SU-DHL-6 (cell line): ENCODE data around the gene ADGRD2.

Experiments used
- H2AFZ ChIP-seq: fragments of 200-600 bp; sonication (generic); 2 replicates; pipeline ENCODE4 v1.6.1; 2014; ENCODE audit warnings: low read depth, mild to moderate bottlenecking, moderate library complexity, mixed read lengths, antibody characterized with exemption, low read length; ENCODE audit not compliant: severe bottlenecking
- H3F3A ChIP-seq: fragments of 200-600 bp; shearing (Covaris generic); 2 replicates; pipeline ENCODE4 v1.6.0; 2016; ENCODE audit warnings: antibody characterized with exemption, mild to moderate bottlenecking; ENCODE audit not compliant: insufficient read depth
- H3K27ac ChIP-seq: fragments of 200-600 bp; sonication (generic); 2 replicates; pipeline ENCODE4 v1.5.1; 2016; ENCODE audit warnings: low read depth, mild to moderate bottlenecking, low read length, moderate library complexity, mixed read lengths
- H3K27me3 ChIP-seq: fragments of 200-600 bp; sonication (generic), shearing (Covaris generic); 2 replicates; pipeline ENCODE4 v1.6.0; 2014; ENCODE audit warnings: mild to moderate bottlenecking, low read length
- H3K36me3 ChIP-seq: fragments of 200-600 bp; sonication (generic); 2 replicates; pipeline ENCODE4 v1.6.1; 2014; ENCODE audit warnings: mild to moderate bottlenecking, low read length, mixed read lengths
- H3K4me2 ChIP-seq: fragments of 300-600, 200-600 bp; shearing (Covaris generic), sonication (generic); 2 replicates; pipeline ENCODE4 v1.6.0; 2014; ENCODE audit warnings: low read length, low read depth, mild to moderate bottlenecking; ENCODE audit not compliant: poor library complexity, severe bottlenecking
- H3K4me3 ChIP-seq: fragments of 200-600 bp; sonication (generic); 2 replicates; pipeline ENCODE4 v1.5.1; 2014; ENCODE audit warnings: antibody characterized with exemption, low read length, mild to moderate bottlenecking, mixed read lengths; ENCODE audit not compliant: insufficient read depth, poor library complexity, severe bottlenecking
- H3K79me2 ChIP-seq: fragments of 200-600 bp; sonication (generic); 2 replicates; pipeline ENCODE4 v1.6.1; 2014; ENCODE audit warnings: mild to moderate bottlenecking, low read length, moderate library complexity; ENCODE audit not compliant: insufficient read depth
- H3K9ac ChIP-seq: fragments of 200-600 bp; sonication (generic); 2 replicates; pipeline ENCODE4 v1.7.0; 2014; ENCODE audit warnings: mild to moderate bottlenecking, low read length
- H3K9me2 ChIP-seq: fragments of 200-600 bp; sonication (generic); replicated peaks from 2 replicates; pipeline ENCODE4 v1.6.1; 2014; ENCODE audit warnings: low read length; ENCODE audit not compliant: insufficient read depth
- H3K9me3 ChIP-seq: fragments of 200-600 bp; sonication (generic); 2 replicates; pipeline ENCODE4 v1.6.1; 2014; ENCODE audit warnings: low read length, mixed read lengths; ENCODE audit not compliant: insufficient read depth
- H4K20me1 ChIP-seq: fragments of 200-600 bp; sonication (generic); 2 replicates; pipeline ENCODE4 v1.6.1; 2014; ENCODE audit warnings: low read depth, mild to moderate bottlenecking, antibody characterized with exemption, low read length, moderate library complexity, mixed read lengths
- CTCF ChIP-seq: fragments of 200-600 bp; sonication (generic); IDR thresholded peaks from one replicate; pipeline ENCODE4 v1.5.1; 2017; ENCODE audit warnings: antibody characterized with exemption, mild to moderate bottlenecking, low read length, moderate library complexity; ENCODE audit not compliant: insufficient read depth, poor library complexity, severe bottlenecking
- EZH2phosphoT487 ChIP-seq: fragments of 200-600 bp; sonication (generic), shearing (Covaris generic); conservative IDR thresholded peaks from 2 replicates; pipeline ENCODE4 v1.6.1; 2018; ENCODE audit warnings: mild to moderate bottlenecking, antibody characterized with exemption, low read length, moderate library complexity, mixed read lengths

ADGRD2 gene

DNA sequence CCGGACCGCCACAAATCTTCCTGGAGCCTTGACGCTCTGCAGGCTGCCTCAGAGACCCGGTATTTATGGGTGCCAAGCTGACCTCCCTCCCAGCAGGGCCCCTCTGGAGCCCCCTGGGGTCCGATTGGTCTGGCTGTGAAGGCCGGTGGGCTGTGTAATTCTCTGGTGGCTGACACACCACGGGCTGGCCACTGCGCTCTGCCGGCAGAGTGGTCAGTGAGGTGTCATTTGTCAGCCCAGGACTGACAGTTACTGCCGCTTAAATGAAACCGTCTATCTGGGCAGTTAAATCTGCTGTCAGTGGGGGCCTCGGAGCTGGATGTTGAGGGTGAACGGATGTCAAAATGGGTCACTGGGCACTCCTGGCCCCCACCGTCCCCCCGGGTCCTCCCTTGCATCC is 46.2 kb downstream of the ADGRD2 start:
- H3K4me2 ChIP-seq: no peak overlapping the region
- H3K4me3 ChIP-seq: no peak overlapping the region
- TF ChIP-seq CTCF (no peak), EZH2phosphoT487 (no peak)
- H2AFZ ChIP-seq: no peak overlapping the region
- H3K9ac ChIP-seq: no peak overlapping the region
- no peaks in the 10 kb centered on the region for H3K36me3 ChIP-seq
- H3K9me2 ChIP-seq: no peaks in the 10 kb centered on the region
- no peak overlapping the region for H3K27ac ChIP-seq
- H3F3A ChIP-seq: no peaks in the 10 kb centered on the region
- no peaks in the 10 kb centered on the region for H3K79me2 ChIP-seq
- no peaks in the 10 kb centered on the region for H3K9me3 ChIP-seq
- H4K20me1 ChIP-seq: no peaks in the 10 kb centered on the region
- H3K27me3 ChIP-seq: no peaks in the 10 kb centered on the region

DNA sequence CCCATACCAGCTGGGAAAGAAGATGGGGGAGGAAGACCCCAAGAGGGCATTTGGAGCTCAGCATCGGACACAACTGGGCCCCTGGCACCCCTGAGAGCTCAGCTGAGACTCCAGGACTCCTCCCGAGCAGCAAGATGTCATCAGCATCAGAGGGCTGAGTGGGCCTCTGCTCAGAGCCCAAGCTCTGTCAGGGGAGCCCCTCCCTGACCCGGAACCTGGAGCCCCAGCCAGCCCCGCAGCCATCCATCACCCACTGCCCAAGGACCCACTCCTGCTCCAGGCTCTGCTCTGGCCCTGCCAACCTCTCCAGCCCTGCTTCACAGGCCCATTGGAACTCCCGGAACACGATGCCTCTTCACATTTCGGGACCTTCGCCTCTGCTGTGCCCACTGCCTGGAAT is 47.2 kb downstream of the ADGRD2 start:
- Histone ChIP-seq H3K27me3 (no peaks in the 10 kb centered on the region), H4K20me1 (no peaks in the 10 kb centered on the region), H3F3A (no peaks in the 10 kb centered on the region), H3K9ac (no peak overlapping the region), H3K9me3 (no peaks in the 10 kb centered on the region), H2AFZ (no peak overlapping the region), H3K79me2 (no peaks in the 10 kb centered on the region), H3K36me3 (no peaks in the 10 kb centered on the region), H3K9me2 (no peaks in the 10 kb centered on the region), H3K27ac (no peak overlapping the region), H3K4me2 (no peak overlapping the region), H3K4me3 (no peak overlapping the region)
- TF ChIP-seq CTCF: no peak
- TF ChIP-seq EZH2phosphoT487: no peak

- Histone ChIP-seq H3K9me3 (no peaks in the 10 kb centered on the region), H3K9me2 (no peaks in the 10 kb centered on the region), H3K27me3 (no peaks in the 10 kb centered on the region), H3K4me3 (no peak overlapping the region), H3K9ac (no peak overlapping the region), H4K20me1 (no peaks in the 10 kb centered on the region), H3F3A (no peaks in the 10 kb centered on the region), H3K4me2 (no peak overlapping the region), H3K36me3 (no peaks in the 10 kb centered on the region), H3K27ac (no peak overlapping the region), H2AFZ (no peak overlapping the region), H3K79me2 (no peaks in the 10 kb centered on the region)
- TF ChIP-seq EZH2phosphoT487: no peak
- TF ChIP-seq CTCF: no peak
Observed at GRCh38 chr9:124498040-124498439, 47.8 kb downstream of the ADGRD2 start.
